Measurements from ENCODE around the gene AK5. TPM values are rescaled to one million over a fixed set of nuclear protein-coding genes. Genes with fewer than 3 reads are reported as not detected.

AK5 gene
- total and polyA plus RNA-seq, 2 experiments from 2014 or later, result 8.8 to 12.2 TPM

- Histone ChIP-seq H3K4me2 (no peak overlapping the region), H3K9me2 (ENCODE audit: insufficient read depth) (no peaks in the 10 kb centered on the region; the same call in 1 of the 2 replicates), H3K4me1 (ENCODE audit: insufficient read depth) (no peaks in the 10 kb centered on the region), H3K4me3 (no peak overlapping the region), H4K20me1 (replicated peaks; ENCODE audit: insufficient read depth) (no peaks in the 10 kb centered on the region), H3K27me3 (ENCODE audit: insufficient read depth) (no peaks in the 10 kb centered on the region), H3K27ac (ENCODE audit: low read depth) (no peak overlapping the region), H2AFZ (no peak overlapping the region), H3K79me2 (replicated peaks; ENCODE audit: insufficient read depth) (no peaks in the 10 kb centered on the region), H3F3A (replicated peaks; ENCODE audit: low read depth) (no peaks in the 10 kb centered on the region), H3K36me3 (ENCODE audit: insufficient read depth) (no peaks in the 10 kb centered on the region)
- DNase-seq (ENCODE audit: low spot score), result no peak
- Mint-ChIP-seq H3K4me1 (peaks cover 5% of the 10 kb centered on the region), H3K27me3 (ENCODE audit: insufficient read depth, low read depth, poor library complexity) (peaks cover 4% of the 10 kb centered on the region), H3K4me3 (no peak overlapping the region), H3K36me3 (ENCODE audit: low read depth) (no peaks in the 10 kb centered on the region), H3K9me3 (no peaks in the 10 kb centered on the region), H3K27ac (no peak overlapping the region)
- no peak for ATAC-seq
- TF ChIP-seq EZH2 (IDR thresholded peaks at IDR 0.05; ENCODE audit: low read depth, unreplicated experiment) (no peak), EZH2phosphoT487 (IDR thresholded peaks at IDR 0.05; ENCODE audit: unreplicated experiment) (no peak), REST (IDR thresholded peaks at IDR 0.05; ENCODE audit: unreplicated experiment) (no peak), ZNF462 (CRISPR knock-in tag; IDR thresholded peaks at IDR 0.05) (no peak), ZNF331 (CRISPR knock-in tag; IDR thresholded peaks at IDR 0.05; ENCODE audit: low read depth) (no peak), ETS1 (IDR thresholded peaks at IDR 0.05) (no peak), CTCF (conservative IDR thresholded peaks at IDR 0.05; ENCODE audit: low read depth in 2 of 2) (no peak), STAT1 (IDR thresholded peaks at IDR 0.05; ENCODE audit: unreplicated experiment) (no peak), POLR2AphosphoS5 (IDR thresholded peaks at IDR 0.05; ENCODE audit: low read depth) (no peak), ZNF114 (CRISPR knock-in tag; IDR thresholded peaks at IDR 0.05) (no peak), NANOG (IDR thresholded peaks at IDR 0.05; ENCODE audit: borderline replicate concordance) (no peak), CREB1 (CRISPR knock-in tag; IDR thresholded peaks at IDR 0.05; ENCODE audit: low read depth) (no peak), JUNB (IDR thresholded peaks at IDR 0.05; ENCODE audit: unreplicated experiment) (no peak)
These were observed 270.8 kb downstream of the AK5 start for GRCh38 chr1:77552626-77553025.

Data from GM23338 (cell line).